CD14-positive monocyte (primary cell): ENCODE measurements around the gene ANO4. TPM values are rescaled to one million over a fixed set of nuclear protein-coding genes. Genes with fewer than 3 reads are reported as not detected.

ENCODE experiments used
- DNase-seq, 3 donors: peaks; one replicate each; pipeline ENCODE4 v3.0.0-alpha.2; 2011 to 2022
- H2AFZ ChIP-seq: 2 replicates; pipeline ENCODE4 v1.6.0; 2012; ENCODE audit warnings: mild to moderate bottlenecking, low read depth, low read length, inconsistent platforms; ENCODE audit not compliant: insufficient read depth, poor library complexity, severe bottlenecking
- H3K27ac ChIP-seq, 2 donors: 1 replicate in 1 of 2; 2 replicates in 1 of 2; pipeline ENCODE4 v1.5.1; 2012 to 2013; ENCODE audit warnings: low read length in 2 of 2, control low read depth in 1 of 2, inconsistent platforms in 1 of 2, low read depth in 1 of 2, mild to moderate bottlenecking in 1 of 2
- H3K27me3 ChIP-seq, 2 donors: one replicate each; pipeline versions ENCODE4 v1.6.0 to v1.6.1; 2011 to 2013; ENCODE audit warnings: low read length in 2 of 2; ENCODE audit not compliant: control insufficient read depth in 2 of 2, insufficient read depth in 2 of 2
- H3K36me3 ChIP-seq, 2 donors: replicated peaks in 1 of 2; 1 replicate in 1 of 2; 2 replicates in 1 of 2; pipeline versions ENCODE4 v1.5.1 to v1.6.1; 2012 to 2013; ENCODE audit warnings: low read length in 2 of 2, control low read depth in 1 of 2, inconsistent platforms in 1 of 2, mild to moderate bottlenecking in 1 of 2; ENCODE audit not compliant: insufficient read depth in 2 of 2, control insufficient read depth in 1 of 2
- H3K4me1 ChIP-seq, 2 donors: 1 replicate in 1 of 2; 2 replicates in 1 of 2; pipeline versions ENCODE4 v1.5.1 to v1.6.1; 2012 to 2013; ENCODE audit warnings: low read length in 2 of 2, control low read depth in 1 of 2, inconsistent platforms in 1 of 2, mild to moderate bottlenecking in 1 of 2, moderate library complexity in 1 of 2; ENCODE audit not compliant: insufficient read depth in 2 of 2, control insufficient read depth in 1 of 2
- H3K4me2 ChIP-seq: replicated peaks from 2 replicates; pipeline ENCODE3; 2012; ENCODE audit warnings: low read length, moderate library complexity, mild to moderate bottlenecking; ENCODE audit not compliant: poor library complexity, severe bottlenecking; ENCODE audit errors: extremely low read depth
- H3K4me3 ChIP-seq, 3 experiments: fragments of 200-600 bp in 1 of 3; sonication (generic) in 1 of 3; replicated peaks in 1 of 3; 1 replicate in 2 of 3; 2 replicates in 1 of 3; pipeline ENCODE4 v1.5.1; 2011 to 2013; ENCODE audit warnings: low read length in 3 of 3, mild to moderate bottlenecking in 3 of 3, control low read depth in 2 of 3, low read depth in 2 of 3, inconsistent platforms in 1 of 3, moderate library complexity in 1 of 3
- H3K79me2 ChIP-seq: 2 replicates; pipeline ENCODE4 v1.6.0; 2012; ENCODE audit warnings: mild to moderate bottlenecking, control low read depth, inconsistent platforms, low read length, moderate library complexity; ENCODE audit not compliant: insufficient read depth
- H3K9ac ChIP-seq: 2 replicates; pipeline ENCODE4 v1.6.0; 2017; ENCODE audit warnings: low read length, mild to moderate bottlenecking; ENCODE audit not compliant: insufficient read depth, poor library complexity, severe bottlenecking
- H3K9me3 ChIP-seq, 2 donors: replicated peaks in 1 of 2; 1 replicate in 1 of 2; 2 replicates in 1 of 2; pipeline versions ENCODE4 v1.5.1 to v1.6.1; 2012 to 2013; ENCODE audit warnings: low read length in 2 of 2, control low read depth in 1 of 2; ENCODE audit not compliant: control insufficient read depth in 1 of 2, insufficient read depth in 1 of 2
- H4K20me1 ChIP-seq: 2 replicates; pipeline ENCODE4 v1.6.0; 2012; ENCODE audit warnings: mild to moderate bottlenecking, low read length, control low read depth, moderate library complexity; ENCODE audit not compliant: insufficient read depth
- H3K27ac Mint-ChIP-seq, 7 donors: one replicate each; pipeline ENCODE4 v1.8.0; 2020; ENCODE audit warnings: mild to moderate bottlenecking in 7 of 7, mixed read lengths in 7 of 7, moderate library complexity in 6 of 7, inconsistent platforms in 2 of 7
- H3K27me3 Mint-ChIP-seq, 3 donors: one replicate each; pipeline ENCODE4 v1.8.0; 2021 to 2022; ENCODE audit warnings: low read depth in 3 of 3, mild to moderate bottlenecking in 3 of 3, mixed read lengths in 3 of 3, moderate library complexity in 3 of 3, inconsistent platforms in 1 of 3
- H3K36me3 Mint-ChIP-seq, 2 donors: one replicate each; pipeline ENCODE4 v1.8.0; 2020; ENCODE audit warnings: mixed read lengths in 2 of 2, inconsistent platforms in 1 of 2, mild to moderate bottlenecking in 1 of 2
- H3K4me1 Mint-ChIP-seq: one replicate; pipeline ENCODE4 v1.8.0; 2020; ENCODE audit warnings: mild to moderate bottlenecking, mixed read lengths
- H3K4me3 Mint-ChIP-seq, 2 donors: one replicate each; pipeline ENCODE4 v1.8.0; 2020; ENCODE audit warnings: mild to moderate bottlenecking in 2 of 2, mixed read lengths in 2 of 2, moderate library complexity in 1 of 2
- H3K9me3 Mint-ChIP-seq, 7 donors: one replicate each; pipeline ENCODE4 v1.8.0; 2020 to 2022; ENCODE audit warnings: mixed read lengths in 7 of 7, mild to moderate bottlenecking in 6 of 7, moderate library complexity in 6 of 7, inconsistent platforms in 2 of 7
- CTCF ChIP-seq: fragments of 200-600 bp; IDR thresholded peaks from one replicate; pipeline ENCODE4 v1.8.0; 2022; ENCODE audit warnings: antibody characterized with exemption, mild to moderate bottlenecking
- WGBS: methylation state at CpG from one replicate; pipeline ENCODE4 v1.1.5; 2013; ENCODE audit warnings: missing lambda C conversion rate; ENCODE audit not compliant: insufficient coverage; 5-methylcytosine and 5-hydroxymethylcytosine counted together
- intact Hi-C, 2 donors: fragments of 100-400 bp; cut with micrococcal nuclease; formaldehyde crosslinking; loops; one replicate each; pipeline versions ENCODE4 v1.15.0 to v1.15.1; 2023
- polyA plus RNA-seq, 3 donors: library from polyadenylated mRNA; depleted of rRNA in 1 of 3; unstranded in 2 of 3; stranded (reverse) in 1 of 3; fragments of 300-500 nt in 2 of 3; fragments of >200 nt in 1 of 3; fragmentation: Illumina TruSeq in 2 of 3; gene quantifications; 1 replicate in 2 of 3; 2 replicates in 1 of 3; pipeline ENCODE4 v1.2.3, GENCODE V29; 2012 to 2021

The ANO4 gene
- polyA plus RNA-seq, 3 donors: not detected

- no peaks in the 10 kb centered on the region for H3K27me3 Mint-ChIP-seq
- no peaks in the 10 kb centered on the region for H3K4me1 ChIP-seq
Observed at GRCh38 chr12:101168001-101168400, 373.4 kb downstream of the ANO4 start.

GRCh38 chr12:101172316-101172715 is 377.7 kb downstream of the ANO4 start:
- Mint-ChIP-seq H3K36me3 (no peaks in the 10 kb centered on the region), H3K4me1 (no peaks in the 10 kb centered on the region), H3K27ac (no peak overlapping the region), H3K27me3 (peaks cover 2 to 3% (median 3%) of the 10 kb centered on the region in 3 donors), H3K9me3 (peaks cover 0 to 7% (median 0%) of the 10 kb centered on the region in 7 donors), H3K4me3 (no peak overlapping the region)
- H3K4me2 ChIP-seq: no peak overlapping the region
- no peaks in the 10 kb centered on the region for H3K36me3 ChIP-seq
- H3K9ac ChIP-seq: no peak overlapping the region
- H2AFZ ChIP-seq: no peak overlapping the region
- TF ChIP-seq CTCF: no peak
- no peaks in the 10 kb centered on the region for H3K4me1 ChIP-seq
- no peaks in the 10 kb centered on the region for H4K20me1 ChIP-seq
- no peaks in the 10 kb centered on the region for H3K9me3 ChIP-seq
- 45% methylated on average over 5 of the region's 5 CpGs for WGBS
- H3K4me3 ChIP-seq: no peak overlapping the region
- H3K79me2 ChIP-seq: no peaks in the 10 kb centered on the region
- no peak overlapping the region for H3K27ac ChIP-seq
- no peak for DNase-seq
- intact Hi-C loops: no loop called here
- no peaks in the 10 kb centered on the region for H3K27me3 ChIP-seq

More at GRCh38 chr12:101168001-101168400, 373.4 kb downstream of the ANO4 start:
- Mint-ChIP-seq H3K36me3 (no peaks in the 10 kb centered on the region), H3K4me1 (no peaks in the 10 kb centered on the region), H3K27ac (no peak overlapping the region), H3K9me3 (peaks cover 0 to 7% (median 0%) of the 10 kb centered on the region in 7 donors), H3K4me3 (no peak overlapping the region)
- Histone ChIP-seq H2AFZ (no peak overlapping the region), H3K79me2 (no peaks in the 10 kb centered on the region), H3K27ac (no peak overlapping the region), H4K20me1 (no peaks in the 10 kb centered on the region), H3K4me3 (no peak overlapping the region), H3K4me2 (no peak overlapping the region), H3K9me3 (no peaks in the 10 kb centered on the region), H3K9ac (no peak overlapping the region), H3K27me3 (no peaks in the 10 kb centered on the region), H3K36me3 (no peaks in the 10 kb centered on the region)
- no peak for DNase-seq
- intact Hi-C loops: no loop called here
- no peak for TF ChIP-seq CTCF
- 100% methylated on average over 2 of the region's 5 CpGs for WGBS
